Uterus (tissue), 2 donors: ENCODE results near the gene TAF10.

Experiments
- CTCF ChIP-seq, 4 experiments: fragments of 200-600 bp in 2 of 4; fragments of 450-650 bp in 2 of 4; sonication (generic) in 2 of 4; IDR thresholded peaks; one replicate each; pipeline ENCODE4 v1.5.1; 2016 to 2019; ENCODE audit warnings: antibody characterized with exemption in 4 of 4, mild to moderate bottlenecking in 2 of 4, moderate library complexity in 1 of 4
- POLR2A ChIP-seq, 2 donors: fragments of 450-650 bp; IDR thresholded peaks; one replicate each; pipeline ENCODE4 v1.6.1; 2016; ENCODE audit warnings: antibody characterized with exemption in 2 of 2, mild to moderate bottlenecking in 1 of 2, moderate library complexity in 1 of 2

- TF ChIP-seq CTCF (IDR thresholded peaks at IDR 0.05) (no peak), POLR2A (IDR thresholded peaks at IDR 0.05) (no peak)
Observed at GRCh38 chr11:6623391-6624363, 11.7 kb upstream of the TAF10 start.
